Measurements from ENCODE around the gene ELK4. TPM values are rescaled to one million over a fixed set of nuclear protein-coding genes. Genes with fewer than 3 reads are reported as not detected.

Gene ELK4
- total and polyA plus RNA-seq, 2 donors (not counting 3 experiments of a cell fraction or from before 2014, with no cell fraction given), result 8.7 to 107 TPM

DNA sequence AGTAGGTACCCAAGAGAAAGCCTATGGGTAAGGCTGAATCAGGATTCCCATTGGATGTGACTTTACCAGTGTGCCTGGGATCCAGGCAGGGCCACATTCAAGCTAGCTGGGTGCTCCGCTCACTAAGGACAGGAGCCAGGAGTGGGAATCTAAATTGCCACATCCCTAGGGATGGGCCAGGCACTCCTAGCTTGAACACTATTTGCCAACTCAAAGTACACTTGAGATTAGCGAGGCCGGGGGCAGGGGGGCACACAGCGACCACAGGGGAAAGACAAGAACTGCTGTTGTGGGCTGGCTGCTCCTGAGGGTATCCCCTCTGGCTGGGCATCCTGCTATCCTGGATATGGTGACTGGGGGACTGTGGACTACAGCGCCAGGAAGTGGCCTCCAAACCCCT is 44.2 kb upstream of the ELK4 start:
- H3K79me2 ChIP-seq (ENCODE audit: control insufficient read depth, insufficient read depth, low read length), result peaks cover 11% of the 10 kb centered on the region
- TF ChIP-seq FOS (IDR thresholded peaks at IDR 0.05; ENCODE audit: borderline replicate concordance, insufficient read depth, low read length) (no peak), POLR2A (IDR thresholded peaks at IDR 0.05; ENCODE audit: low read depth, low read length) (no peak), POLR2AphosphoS5 (IDR thresholded peaks at IDR 0.05; ENCODE audit: insufficient read depth, low read depth, low read length) (no peak), MYC (IDR thresholded peaks at IDR 0.05; ENCODE audit: low read depth, low read length) (no peak), JUN (IDR thresholded peaks at IDR 0.05; ENCODE audit: borderline replicate concordance, insufficient read depth, insufficient read length, low read depth) (no peak)

DNA sequence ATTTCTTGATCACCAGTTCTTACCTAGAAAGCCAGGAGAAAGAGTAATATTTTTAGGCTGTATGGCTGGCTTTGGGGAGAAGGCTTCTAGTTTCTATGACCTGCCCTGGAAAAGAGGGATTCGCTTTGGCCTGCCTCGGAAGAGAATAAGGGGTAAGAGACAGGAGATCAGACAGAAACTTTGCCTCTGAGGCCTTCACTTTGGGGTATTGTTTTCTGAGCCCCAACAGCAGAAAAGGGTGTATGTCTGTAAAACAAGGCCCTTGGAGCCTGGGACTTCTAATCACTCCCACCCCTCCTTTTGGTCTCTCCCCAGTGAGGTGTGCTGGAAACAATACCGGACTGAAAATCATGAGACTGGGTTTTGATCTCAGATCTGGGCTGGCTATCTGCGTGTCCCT is 43.4 kb upstream of the ELK4 start:
- Histone ChIP-seq H3K36me3 (ENCODE audit: control insufficient read depth in 2 of 2, extremely low read depth in 1 of 2, insufficient read depth in 2 of 2, low read length in 2 of 2) (no peaks in the 10 kb centered on the region), H3K4me2 (ENCODE audit: insufficient read depth, low read length) (no peak overlapping the region), H3K4me3 (replicated peaks in 1 of 3; ENCODE audit: insufficient read depth in 1 of 3, low read depth in 1 of 3, low read length in 3 of 3) (no peak overlapping the region), H3K27ac (ENCODE audit: insufficient read depth, low read depth, low read length) (no peak overlapping the region), H3K9ac (replicated peaks; ENCODE audit: extremely low read depth, insufficient read depth, low read length) (no peak overlapping the region), H3K27me3 (ENCODE audit: control insufficient read depth in 2 of 2, insufficient read depth in 2 of 2, low read length in 2 of 2) (no peaks in the 10 kb centered on the region), H2AFZ (ENCODE audit: low read depth, low read length) (no peak overlapping the region), H3K9me3 (replicated peaks; ENCODE audit: control insufficient read depth, insufficient read depth, low read length) (no peaks in the 10 kb centered on the region), H3K79me2 (ENCODE audit: control insufficient read depth, insufficient read depth, low read length) (peaks cover 11% of the 10 kb centered on the region), H4K20me1 (replicated peaks; ENCODE audit: control insufficient read depth, extremely low read depth, insufficient read depth, low read length) (no peaks in the 10 kb centered on the region), H3K4me1 (ENCODE audit: control insufficient read depth, extremely low read depth, insufficient read depth, low read length) (peaks cover 15% of the 10 kb centered on the region), H3K9me1 (replicated peaks; ENCODE audit: control insufficient read depth, extremely low read depth, insufficient read depth, low read length) (no peaks in the 10 kb centered on the region)
- DNase-seq (ENCODE audit: low read depth, low spot score) (no peak), FAIRE-seq (no peak)
- TF ChIP-seq, protein P1, sequence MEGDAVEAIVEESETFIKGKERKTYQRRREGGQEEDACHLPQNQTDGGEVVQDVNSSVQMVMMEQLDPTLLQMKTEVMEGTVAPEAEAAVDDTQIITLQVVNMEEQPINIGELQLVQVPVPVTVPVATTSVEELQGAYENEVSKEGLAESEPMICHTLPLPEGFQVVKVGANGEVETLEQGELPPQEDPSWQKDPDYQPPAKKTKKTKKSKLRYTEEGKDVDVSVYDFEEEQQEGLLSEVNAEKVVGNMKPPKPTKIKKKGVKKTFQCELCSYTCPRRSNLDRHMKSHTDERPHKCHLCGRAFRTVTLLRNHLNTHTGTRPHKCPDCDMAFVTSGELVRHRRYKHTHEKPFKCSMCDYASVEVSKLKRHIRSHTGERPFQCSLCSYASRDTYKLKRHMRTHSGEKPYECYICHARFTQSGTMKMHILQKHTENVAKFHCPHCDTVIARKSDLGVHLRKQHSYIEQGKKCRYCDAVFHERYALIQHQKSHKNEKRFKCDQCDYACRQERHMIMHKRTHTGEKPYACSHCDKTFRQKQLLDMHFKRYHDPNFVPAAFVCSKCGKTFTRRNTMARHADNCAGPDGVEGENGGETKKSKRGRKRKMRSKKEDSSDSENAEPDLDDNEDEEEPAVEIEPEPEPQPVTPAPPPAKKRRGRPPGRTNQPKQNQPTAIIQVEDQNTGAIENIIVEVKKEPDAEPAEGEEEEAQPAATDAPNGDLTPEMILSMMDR (IDR thresholded peaks at IDR 0.05; ENCODE audit: extremely low read depth in 1 of 2, insufficient read depth in 1 of 2, low read depth in 1 of 2, low read length in 2 of 2), result no peak
- no peak for TF ChIP-seq POLR2AphosphoS5 (IDR thresholded peaks at IDR 0.05; ENCODE audit: insufficient read depth, low read depth, low read length)
- TF ChIP-seq EZH2 (IDR thresholded peaks at IDR 0.05; ENCODE audit: borderline replicate concordance, low read depth, low read length, severe bottlenecking), result no peak
- no peak for TF ChIP-seq GATA2 (IDR thresholded peaks at IDR 0.05; ENCODE audit: insufficient read depth, insufficient read length, low read depth, low read length)
- dilution Hi-C loops (cut with MboI; ENCODE audit: extremely low pct_ligation_motif_present, low sequenced_read_pairs), result no loop called here
- ChIA-PET POLR2A (no interaction called here), CTCF (interaction anchor here (1.1 to 3.9 kb wide), 2 partner anchors 17 to 35 kb away, joined by 4 to 41 read pairs; no protein-coding TSS in a partner anchor)
- BruUV-seq (replicated peaks), result no TSS peak
- intact Hi-C loops (cut with micrococcal nuclease), result no loop called here

More for the DNA sequence above, 44.2 kb upstream of the ELK4 start:
- H3K4me2 ChIP-seq (ENCODE audit: insufficient read depth, low read length), result no peak overlapping the region
- no TSS peak for BruUV-seq (replicated peaks)
- no peaks in the 10 kb centered on the region for H4K20me1 ChIP-seq (replicated peaks; ENCODE audit: control insufficient read depth, extremely low read depth, insufficient read depth, low read length)
- peaks cover 19% of the 10 kb centered on the region for H3K4me1 ChIP-seq (ENCODE audit: control insufficient read depth, extremely low read depth, insufficient read depth, low read length)
- intact Hi-C loops (cut with micrococcal nuclease) (no loop called here), dilution Hi-C loops (cut with MboI; ENCODE audit: extremely low pct_ligation_motif_present, low sequenced_read_pairs) (no loop called here)
- no peaks in the 10 kb centered on the region for H3K9me3 ChIP-seq (replicated peaks; ENCODE audit: control insufficient read depth, insufficient read depth, low read length)
- DNase-seq (ENCODE audit: low read depth, low spot score), result no peak
- H3K9ac ChIP-seq (replicated peaks; ENCODE audit: extremely low read depth, insufficient read depth, low read length), result no peak overlapping the region
- no peak overlapping the region for H3K4me3 ChIP-seq (replicated peaks in 1 of 3; ENCODE audit: insufficient read depth in 1 of 3, low read depth in 1 of 3, low read length in 3 of 3)
- no peak for FAIRE-seq
- ChIA-PET POLR2A (no interaction called here), CTCF (interaction anchor here (0.6 to 7.3 kb wide), 4 partner anchors 17 to 152 kb away, joined by 3 to 90 read pairs (median 38); no protein-coding TSS in a partner anchor)
- no peaks in the 10 kb centered on the region for H3K36me3 ChIP-seq (ENCODE audit: control insufficient read depth in 2 of 2, extremely low read depth in 1 of 2, insufficient read depth in 2 of 2, low read length in 2 of 2)
- H3K27ac ChIP-seq (ENCODE audit: insufficient read depth, low read depth, low read length), result no peak overlapping the region
- no peaks in the 10 kb centered on the region for H3K9me1 ChIP-seq (replicated peaks; ENCODE audit: control insufficient read depth, extremely low read depth, insufficient read depth, low read length)
- no peak overlapping the region for H2AFZ ChIP-seq (ENCODE audit: low read depth, low read length)
- no peaks in the 10 kb centered on the region for H3K27me3 ChIP-seq (ENCODE audit: control insufficient read depth in 2 of 2, insufficient read depth in 2 of 2, low read length in 2 of 2)
